GM19467 (cell line): Measurements from ENCODE around the gene PTK6.

Experiments used
- ATAC-seq: cut with Tn5 transposase; IDR thresholded peaks from one replicate; pipeline ENCODE4 v1.9.1; 2021; ENCODE audit warnings: mild to moderate bottlenecking, moderate library complexity; ENCODE audit not compliant: unreplicated experiment

The PTK6 gene

DNA sequence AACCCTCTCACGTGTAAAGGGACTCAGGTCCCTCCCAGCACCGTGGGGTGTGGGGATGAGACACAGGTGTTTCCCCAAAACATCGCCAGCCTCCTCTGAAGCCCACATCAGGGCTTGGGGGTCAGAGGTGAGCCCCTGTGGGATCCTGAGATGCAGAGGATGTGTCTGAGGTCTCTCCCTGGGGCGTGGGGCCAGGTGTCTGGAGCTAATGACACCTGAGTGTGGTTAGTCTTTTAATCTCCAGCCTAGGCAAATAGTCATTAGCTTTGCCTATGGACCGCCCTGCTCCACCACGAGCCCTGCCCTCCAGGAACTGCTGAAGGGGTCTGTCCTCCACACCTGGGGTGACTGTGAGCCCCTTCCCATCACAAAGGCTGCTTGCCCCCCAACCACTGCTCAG, 8.6 kb upstream of the PTK6 start:
- no peak for ATAC-seq

DNA sequence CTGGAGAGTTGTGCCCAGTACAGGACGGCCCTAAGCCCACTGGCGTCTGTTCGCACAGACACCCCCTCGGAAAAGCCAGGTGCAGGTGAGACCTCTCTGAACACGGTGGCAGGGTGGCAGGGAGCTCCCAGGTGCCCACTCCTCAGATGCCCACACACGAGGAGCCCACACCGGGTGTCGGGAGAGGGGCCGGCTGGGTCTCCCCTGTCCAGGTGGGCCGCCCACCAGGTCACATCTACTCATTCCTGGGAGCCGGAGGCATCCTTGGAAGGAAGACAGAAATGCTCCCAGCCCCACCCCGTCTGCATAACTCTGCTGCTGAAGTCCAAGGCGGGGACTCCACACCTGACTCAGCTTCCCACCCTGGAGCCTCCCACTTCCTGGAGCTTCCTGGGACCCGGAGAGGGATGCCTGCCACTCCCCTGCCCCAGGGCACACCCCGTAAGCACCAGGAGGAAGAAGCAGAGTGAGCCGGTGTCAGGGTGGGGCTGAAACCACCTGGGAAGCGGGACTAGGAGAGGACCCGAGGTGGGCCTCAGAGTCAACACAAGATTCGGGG, 7.9 kb upstream of the PTK6 start:
- ATAC-seq, result no peak

DNA sequence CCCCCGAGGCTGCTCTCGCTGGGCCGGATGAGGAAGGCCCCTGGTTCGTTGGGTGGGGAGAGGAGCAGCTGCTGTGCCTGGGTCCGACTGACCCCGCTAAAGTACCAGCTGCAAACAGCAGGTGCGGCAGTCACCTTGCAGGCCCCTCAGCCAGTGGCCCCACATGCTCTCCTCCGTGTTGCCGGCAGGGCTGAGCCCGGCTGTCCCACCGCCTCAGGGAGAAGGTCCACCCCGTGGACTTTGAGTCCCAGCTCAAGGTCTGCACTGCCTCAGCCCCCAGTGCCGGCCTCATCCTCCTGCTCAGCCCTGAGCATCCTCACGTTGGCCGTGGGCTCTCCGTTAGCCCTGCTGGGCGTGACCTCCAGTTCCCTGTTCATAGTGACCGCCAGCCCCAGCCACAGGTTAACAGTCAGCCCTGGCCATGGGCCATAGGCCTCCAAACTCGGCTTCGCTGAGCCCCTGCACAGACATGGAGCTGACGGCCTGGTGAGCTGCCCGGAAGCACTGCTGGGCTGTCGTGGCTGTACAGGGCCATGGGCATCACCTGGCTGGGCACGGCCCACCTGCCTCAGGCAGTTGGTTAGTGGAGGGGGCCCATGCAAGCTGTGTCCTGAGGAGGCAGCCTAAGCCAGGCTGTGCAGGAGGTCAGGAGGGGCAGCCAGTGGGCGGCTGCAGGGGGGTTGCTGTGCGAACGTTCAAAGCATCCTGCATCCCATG, 7.2 kb upstream of the PTK6 start:
- no peak for ATAC-seq

DNA sequence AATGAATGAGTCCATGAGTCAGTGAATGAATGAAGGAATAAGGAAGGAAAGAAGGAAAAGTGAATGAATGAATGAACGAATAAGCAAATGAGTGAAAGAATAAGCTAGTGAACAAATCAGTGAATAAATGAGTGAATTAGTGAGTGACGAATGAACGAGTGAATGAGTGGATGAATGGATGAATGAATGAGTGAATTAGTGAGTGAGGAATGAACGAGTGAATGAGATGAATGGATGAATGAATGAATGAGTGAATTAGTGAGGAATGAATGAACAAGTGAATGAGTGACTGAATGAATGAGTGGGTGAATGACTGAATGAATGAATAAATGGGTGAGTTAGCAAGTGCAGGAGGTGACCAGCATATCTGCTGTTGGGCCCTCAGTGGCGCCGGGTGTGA, 6.6 kb upstream of the PTK6 start:
- no peak for ATAC-seq

DNA sequence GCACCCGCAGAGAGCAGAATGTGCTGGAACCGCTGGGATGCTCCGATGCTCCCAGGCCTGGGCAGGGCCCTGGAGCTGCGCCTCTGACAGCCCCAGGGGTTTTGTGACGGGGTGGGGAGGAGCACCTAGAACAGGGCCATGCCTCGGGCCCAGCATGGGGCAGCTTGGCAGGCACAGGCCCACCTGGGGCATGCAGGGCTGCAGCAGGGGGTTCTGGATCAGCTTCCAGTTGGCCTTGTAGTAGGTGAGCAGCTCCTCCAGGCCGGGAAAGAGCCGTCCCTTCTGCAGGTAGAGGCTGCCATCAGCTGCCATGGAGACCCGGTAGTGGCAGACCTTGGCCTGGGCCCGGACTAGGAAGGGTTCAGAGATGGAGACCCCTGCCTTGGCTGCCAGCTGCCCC, 6.0 kb upstream of the PTK6 start:
- ATAC-seq, result no peak

DNA sequence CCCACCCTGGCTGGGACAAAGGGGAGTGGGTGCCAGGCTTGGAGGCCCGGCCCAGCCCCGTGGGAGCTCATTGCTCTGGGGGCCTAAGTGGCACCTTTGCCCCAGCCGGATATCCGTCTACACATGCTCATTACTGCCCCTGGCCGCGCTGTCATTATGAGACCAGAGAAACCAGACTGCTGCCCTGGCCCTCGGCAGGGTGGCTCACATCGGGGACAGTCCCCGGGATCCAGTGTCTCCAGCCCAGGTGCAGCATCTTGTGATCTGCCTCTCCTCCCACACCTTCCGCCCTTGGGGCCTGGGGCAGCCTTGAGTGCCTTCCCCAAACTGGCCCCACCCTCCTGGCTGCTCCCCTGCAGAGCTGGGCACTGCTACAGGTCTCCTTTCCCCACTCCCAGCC, 5.5 kb upstream of the PTK6 start:
- no peak for ATAC-seq

DNA sequence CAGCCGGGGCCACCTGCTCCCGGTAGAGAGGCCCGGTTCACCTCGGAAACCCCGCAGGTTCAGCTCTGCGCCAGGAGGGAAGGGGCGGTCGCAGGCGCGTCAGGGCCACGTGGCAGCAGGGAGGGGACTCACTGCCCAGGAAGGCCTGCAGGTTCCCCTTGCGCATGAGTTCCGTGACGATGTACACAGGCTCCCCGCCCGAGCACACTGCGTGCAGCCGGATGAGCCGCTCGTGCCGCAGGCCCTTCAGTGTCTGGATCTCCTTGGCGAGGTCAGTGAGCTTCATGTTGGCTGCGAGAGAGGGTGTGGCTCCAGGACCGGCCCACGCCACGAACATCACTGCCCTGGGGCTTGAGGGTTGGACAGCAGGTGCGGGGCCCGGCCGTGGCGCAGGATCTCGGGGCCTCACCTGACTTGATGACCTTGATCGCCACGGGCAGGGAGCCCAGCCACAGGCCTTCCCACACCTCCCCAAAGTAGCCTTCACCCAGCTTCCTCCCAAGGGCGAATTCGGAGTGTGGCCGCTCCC, 4.9 kb upstream of the PTK6 start:
- no peak for ATAC-seq

DNA sequence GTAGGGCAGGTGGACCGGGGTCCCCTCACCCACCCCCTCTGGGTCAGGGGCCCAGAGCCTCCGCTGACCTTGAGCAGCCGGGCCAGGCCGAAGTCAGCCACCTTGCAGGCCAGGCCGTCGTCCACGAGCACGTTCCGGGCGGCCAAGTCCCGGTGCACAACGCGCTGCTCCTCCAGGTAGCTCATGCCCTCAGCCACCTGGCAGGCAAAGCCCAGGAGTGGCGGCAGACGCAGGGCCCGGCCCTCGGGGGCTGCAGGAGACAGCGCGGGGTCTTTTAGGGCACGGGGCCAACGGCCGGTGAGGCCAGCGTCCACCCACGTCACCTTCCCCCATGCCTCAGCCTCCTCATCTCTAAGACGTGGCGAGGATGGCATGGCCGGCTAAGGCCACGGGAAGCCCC, 4.2 kb upstream of the PTK6 start:
- no peak for ATAC-seq

DNA sequence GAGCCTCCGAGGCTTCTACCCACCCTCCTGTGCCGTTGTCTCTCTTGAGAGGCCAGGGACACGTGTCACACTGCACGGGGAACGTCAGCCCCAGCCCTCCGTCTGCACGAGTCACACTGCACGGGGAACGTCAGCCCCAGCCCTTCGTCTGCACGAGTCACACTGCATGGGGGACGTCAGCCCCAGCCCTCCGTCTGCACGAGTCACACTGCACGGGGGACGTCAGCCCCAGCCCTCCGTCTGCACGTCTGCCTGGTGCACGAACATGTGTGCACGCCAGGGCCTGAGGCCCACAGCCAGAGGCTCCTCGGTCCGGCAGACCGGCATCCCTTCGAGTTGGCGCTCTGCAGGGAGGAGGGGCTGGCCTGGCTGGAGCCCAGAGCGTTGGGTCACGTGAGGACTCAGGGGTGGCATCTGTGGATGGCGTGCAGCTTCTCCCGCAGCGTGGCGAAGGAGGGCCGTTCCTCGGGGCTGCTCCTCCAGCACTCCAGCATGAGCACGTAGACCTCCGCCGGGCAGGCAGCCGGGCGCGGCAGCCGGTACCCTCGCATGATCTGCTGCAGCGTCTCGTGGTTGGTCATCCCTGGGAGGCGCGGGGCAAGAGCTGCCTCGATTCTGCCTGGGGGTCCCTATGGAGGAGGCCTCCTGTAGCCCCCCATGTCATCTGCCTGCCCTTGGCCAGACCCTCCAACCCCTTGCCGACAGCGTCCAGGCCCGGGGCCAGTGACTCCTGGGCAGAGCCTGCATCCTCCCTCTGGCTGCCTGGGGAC, 3.4 kb upstream of the PTK6 start:
- ATAC-seq, result no peak

DNA sequence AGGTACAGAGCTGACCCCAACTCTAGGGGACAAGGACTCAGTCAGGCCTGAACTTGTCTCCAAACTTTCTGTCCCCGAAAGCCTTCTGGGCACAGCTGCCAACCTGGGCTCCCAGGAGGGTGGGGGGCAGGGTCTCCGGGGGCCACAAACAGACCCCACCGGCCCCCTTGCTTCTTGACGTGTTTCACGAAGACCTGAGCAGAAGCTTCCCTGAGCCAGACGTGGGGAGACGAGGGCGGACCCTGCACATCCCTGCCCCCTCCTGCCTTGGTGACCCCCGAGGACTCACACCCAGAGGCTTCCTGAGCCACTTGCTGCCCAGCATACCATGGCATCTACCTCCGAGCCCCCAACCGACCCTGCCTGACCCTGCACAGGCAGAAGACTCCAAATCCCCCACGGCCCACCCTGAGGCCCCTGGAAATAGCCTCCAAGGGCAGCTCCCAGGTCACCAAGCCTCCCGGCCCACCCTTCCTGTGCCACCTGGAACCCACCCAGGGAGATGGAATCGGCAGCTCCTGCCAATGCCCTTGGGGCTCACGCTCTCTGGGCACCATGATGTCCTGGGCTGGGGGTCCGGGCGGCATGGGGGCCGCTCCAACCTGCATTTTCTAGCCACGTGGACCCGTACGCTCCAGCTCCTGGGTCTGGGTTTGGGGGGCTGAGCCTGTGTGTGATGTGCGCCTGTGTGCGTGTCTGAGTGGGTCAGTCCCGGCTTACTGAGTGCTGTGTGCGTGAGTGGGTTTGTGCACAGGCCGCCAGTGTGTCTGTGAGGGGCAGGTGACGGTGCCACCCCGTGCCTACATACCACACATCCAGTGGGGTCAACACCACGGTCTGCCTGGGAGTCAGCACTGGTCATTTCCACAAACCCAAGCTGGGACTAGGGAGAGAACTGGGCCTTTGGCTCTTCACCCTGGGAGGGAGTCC, 2.5 kb upstream of the PTK6 start:
- ATAC-seq, result no peak

DNA sequence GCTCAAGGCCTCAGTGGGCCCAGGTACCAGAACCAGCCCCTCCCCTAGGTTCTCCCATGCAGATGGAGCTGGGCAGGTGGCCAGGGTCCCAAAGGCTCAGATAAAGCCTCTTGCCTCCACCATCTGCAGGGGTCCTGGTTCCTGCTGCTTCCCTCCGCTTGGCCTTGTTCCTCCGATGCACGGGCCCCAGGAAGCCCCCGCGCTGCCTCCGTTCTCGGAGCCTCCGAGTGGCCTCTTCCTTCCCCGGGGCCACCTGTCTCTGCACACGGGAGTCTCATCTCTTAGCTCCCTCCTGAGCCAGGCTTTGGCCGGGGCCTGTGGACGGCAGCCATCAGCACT, 1.9 kb upstream of the PTK6 start:
- ATAC-seq, result no peak

DNA sequence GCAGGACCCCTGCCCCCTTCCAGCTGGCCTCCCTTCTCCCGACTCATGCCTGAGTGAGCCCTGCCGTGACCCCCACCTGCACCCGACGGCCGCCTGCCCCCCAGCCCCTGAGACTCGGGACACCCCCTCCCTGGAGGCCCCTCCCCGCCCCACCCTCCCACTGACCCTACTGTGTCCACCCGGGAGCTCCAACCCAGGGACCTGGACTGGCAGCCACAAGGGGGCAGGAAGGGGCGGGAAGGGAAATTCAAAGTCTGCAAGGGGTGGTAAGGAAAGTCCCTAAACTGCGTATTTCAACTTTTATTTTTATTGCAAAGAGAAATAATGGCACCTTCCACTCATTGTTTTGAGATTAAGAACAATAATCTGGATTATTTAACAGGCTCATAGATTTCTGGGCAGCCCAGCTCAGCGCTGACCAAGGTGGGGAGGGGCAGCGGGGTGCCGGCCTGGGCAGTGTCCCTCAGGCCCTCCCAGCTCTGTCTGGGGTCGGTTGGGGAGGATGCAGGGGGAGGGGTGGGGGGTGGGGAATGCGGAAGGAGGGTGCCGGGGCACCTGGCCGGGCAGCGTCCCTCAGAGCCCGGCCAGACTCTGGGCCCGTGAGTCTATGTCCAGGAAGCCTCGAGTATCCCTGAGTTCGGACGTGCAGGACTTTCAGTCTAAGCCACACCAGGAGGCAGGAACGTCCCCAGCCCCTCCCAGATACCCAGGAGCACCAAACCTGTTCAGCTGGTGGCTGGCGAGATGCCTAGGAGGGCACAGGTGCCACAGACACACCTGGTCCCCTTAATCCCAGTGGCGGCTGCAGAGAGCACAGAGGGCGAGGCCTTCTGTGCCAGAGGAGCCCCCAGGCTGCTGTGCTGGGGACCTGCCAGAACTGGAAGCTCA, 1.3 kb upstream of the PTK6 start:
- ATAC-seq, result no peak

DNA sequence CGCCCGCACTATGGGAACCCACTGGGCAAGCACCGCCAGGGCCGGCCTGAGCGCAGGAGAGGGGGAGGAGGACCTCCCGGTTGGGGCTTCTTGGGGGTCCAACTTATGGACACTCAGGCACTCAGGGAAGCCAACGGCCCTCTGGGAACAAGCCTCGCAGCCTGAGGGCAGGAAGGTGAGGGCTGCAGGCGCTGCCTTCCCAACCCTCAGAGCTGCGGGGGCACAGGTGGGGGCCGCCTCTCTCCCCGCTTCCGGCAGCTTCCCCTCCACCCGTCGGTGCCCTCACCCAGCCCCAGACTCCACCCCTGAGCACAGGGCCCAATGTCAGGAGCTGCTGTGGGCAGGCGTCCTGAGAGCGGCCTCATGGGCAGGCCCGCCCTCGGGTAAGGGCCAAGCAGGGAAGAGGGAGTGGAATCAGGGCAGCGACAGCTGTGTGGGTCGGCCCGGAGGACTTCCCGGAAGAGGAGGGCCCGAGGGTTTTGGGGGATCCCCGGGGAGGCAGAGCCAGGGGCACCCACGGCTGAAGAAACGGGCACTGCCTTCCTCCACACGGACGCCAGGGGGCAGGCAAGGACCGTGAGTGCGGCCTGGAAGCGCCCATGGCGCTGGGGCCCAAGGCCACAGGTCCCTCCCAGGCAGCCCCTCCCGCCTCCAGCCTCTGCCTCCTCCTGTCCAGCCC, 488 bp upstream of the PTK6 start:
- peak; percentile 86 for ATAC-seq

DNA sequence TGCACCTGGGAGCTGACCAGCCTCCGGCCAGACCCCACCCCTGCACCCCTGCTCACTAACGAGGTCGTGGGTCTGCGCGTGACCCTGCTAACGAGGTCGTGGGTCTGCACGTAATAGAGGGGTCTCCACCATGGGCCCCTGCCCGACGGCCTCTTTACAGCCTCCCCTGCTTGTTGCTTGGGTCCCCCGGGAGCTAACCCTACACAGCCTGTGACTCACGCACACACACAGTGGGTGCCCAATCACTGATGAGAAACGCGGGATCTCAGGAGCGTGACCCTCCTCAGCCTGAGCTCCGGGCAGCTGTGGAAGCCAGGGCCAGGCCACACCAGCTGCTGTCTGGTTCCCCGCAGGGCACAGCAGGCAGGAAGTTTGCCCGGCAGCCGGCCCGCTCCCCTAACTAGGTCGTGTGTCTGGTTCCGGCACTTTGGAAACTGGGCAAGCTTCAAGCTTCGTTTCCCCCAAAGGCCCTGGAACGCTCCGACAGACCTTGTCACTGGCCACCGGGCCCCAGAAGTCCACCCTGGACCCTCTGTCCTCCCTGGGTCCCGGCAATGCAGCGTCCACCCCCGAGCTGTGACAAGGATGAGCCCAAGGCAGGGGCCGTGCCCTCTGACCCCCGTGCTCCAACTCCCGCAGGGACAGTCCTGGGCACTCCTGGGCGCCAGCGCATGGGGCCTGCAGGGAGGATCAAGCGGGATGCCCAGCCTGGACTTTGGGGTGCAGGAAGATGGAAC, 767 bp downstream of the PTK6 start:
- ATAC-seq, result no peak

DNA sequence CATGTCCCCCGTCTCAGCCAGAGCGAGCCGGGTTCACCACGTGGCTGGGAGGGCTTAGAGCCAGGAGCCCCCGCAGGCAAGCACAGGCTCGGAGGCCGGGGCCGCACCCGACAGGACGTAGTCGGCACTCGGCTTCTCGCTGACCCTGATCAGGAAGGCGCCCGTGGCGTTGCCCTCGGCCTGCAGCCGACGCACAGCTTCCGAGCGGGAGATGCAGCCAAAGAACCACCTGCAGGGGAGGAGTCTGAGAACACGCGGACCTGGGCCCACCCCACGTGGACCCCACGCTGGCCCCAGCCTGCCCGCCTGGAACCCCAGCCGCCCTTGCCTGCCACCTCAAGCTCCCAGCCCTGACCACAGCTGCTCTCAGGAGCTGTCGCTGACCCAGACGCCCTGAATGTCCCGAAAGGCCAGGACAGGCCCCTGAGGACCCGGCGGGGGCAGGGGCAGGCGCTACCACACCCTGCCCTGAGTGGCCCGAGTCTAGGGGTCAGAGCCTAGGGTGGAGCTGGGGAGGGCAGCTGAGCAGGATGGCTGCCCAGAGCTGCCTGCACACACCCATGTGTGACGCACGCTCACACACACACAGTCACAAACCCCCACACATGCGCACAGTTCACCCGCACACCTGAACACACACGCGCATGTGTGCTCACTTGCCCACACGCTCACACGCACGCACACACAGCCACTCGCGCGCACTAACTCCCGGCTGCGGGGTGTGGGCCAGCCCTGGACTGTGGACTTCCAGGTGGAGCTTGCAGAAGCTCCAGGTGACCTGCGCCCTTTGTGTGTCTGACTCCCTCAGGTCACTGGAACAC, 2.1 kb downstream of the PTK6 start:
- no peak for ATAC-seq

DNA sequence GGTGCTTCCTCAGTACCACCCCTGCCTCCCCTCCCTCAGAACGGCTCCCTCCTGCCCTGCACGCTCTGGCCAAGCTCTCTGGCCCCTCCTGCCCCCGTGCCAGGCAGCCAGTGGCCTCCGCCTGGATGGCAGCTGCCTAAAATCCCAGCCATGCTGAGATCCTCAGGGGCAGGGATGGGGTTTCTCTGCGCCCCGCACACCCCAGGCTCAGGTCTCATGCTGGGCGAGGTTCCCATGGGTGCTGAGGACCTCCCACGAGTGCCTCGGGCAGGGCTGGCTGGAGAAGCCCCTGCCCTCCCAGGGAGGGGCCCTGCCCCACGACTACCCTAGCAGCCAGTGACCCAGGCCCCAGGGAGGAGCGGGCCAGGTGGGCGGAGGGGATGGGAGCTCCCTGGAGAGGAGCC, 2.7 kb downstream of the PTK6 start:
- ATAC-seq, result no peak

DNA sequence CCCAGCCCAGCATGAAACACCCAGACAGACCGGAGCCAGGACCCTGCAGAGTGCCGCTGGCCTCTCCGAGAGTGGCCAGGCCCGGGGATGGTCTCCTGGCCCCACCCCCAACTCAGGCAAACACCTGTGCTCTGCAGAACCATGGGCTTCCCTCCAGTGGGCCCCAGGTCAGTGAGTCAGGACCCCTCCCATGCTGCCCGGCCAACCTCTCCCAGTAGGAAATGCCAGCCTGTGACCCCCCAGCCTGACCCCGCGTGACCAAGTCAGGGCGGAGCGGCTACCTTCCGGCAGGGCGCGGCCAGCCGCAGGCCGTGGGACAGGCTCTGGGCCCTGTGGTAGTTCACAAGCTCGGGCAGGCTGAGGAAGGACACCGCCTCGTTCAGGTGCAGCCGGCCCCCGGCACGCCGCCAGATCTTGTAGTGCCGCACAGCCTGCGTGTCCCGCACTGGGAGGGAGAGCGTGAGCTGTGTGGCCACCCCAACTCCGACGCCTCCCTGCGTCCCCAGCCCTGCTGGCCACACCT, 3.2 kb downstream of the PTK6 start:
- ATAC-seq, result no peak

DNA sequence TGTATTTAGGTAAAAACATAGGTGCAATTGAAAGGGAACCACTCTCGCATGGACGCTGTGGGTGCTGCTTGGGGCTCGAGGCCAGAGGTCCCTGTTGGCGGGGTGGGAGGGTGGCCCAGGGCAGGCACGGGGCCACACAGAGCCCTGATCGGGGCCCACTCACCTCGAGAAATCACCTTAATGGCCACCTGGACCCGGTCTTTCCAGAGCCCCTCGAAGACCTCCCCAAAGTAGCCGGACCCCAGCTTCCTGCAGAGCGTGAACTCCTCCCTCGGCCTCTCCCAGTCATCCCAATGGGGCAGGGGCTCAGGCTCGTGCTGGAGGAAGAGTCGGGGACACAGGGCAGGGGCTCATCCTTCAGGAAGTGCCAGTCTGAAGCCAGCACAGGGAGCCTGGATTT, 3.8 kb downstream of the PTK6 start:
- ATAC-seq, result no peak
